Ovary (tissue), 3 donors: ENCODE measurements around the gene CASP5.

Experiments
- CTCF ChIP-seq, 3 donors: fragments of 450-650 bp in 2 of 3; fragments of 200-600 bp in 1 of 3; IDR thresholded peaks; one replicate each; pipeline versions ENCODE4 v1.5.1 to v1.8.0; 2016 to 2022; ENCODE audit warnings: antibody characterized with exemption in 3 of 3, mild to moderate bottlenecking in 1 of 3
- EP300 ChIP-seq: sonication (generic); formaldehyde crosslinking; IDR thresholded peaks from one replicate; pipeline ENCODE4 v1.6.1; 2017; ENCODE audit warnings: antibody characterized with exemption
- POLR2A ChIP-seq: fragments of 450-650 bp; IDR thresholded peaks from one replicate; pipeline ENCODE4 v1.6.1; 2017; ENCODE audit warnings: antibody characterized with exemption, mild to moderate bottlenecking, moderate library complexity
- donor health status: DM: no; HTN: no; CAD: no.

- TF ChIP-seq POLR2A (no peak), CTCF (IDR thresholded peaks at IDR 0.05) (no peak), EP300 (no peak)
Measured at GRCh38 chr11:104984808-104985207, 38.2 kb downstream of the CASP5 start.
